ENCODE measurements around the gene NLRC5.

- TF ChIP-seq POLR2A (IDR thresholded peaks at IDR 0.05), result no peak
- TF ChIP-seq, protein P1, sequence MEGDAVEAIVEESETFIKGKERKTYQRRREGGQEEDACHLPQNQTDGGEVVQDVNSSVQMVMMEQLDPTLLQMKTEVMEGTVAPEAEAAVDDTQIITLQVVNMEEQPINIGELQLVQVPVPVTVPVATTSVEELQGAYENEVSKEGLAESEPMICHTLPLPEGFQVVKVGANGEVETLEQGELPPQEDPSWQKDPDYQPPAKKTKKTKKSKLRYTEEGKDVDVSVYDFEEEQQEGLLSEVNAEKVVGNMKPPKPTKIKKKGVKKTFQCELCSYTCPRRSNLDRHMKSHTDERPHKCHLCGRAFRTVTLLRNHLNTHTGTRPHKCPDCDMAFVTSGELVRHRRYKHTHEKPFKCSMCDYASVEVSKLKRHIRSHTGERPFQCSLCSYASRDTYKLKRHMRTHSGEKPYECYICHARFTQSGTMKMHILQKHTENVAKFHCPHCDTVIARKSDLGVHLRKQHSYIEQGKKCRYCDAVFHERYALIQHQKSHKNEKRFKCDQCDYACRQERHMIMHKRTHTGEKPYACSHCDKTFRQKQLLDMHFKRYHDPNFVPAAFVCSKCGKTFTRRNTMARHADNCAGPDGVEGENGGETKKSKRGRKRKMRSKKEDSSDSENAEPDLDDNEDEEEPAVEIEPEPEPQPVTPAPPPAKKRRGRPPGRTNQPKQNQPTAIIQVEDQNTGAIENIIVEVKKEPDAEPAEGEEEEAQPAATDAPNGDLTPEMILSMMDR (IDR thresholded peaks at IDR 0.05), result no peak
Measured at GRCh38 chr16:57007050-57007449, 17.7 kb downstream of the NLRC5 start.

Measured in body of pancreas (tissue), 4 donors.